Umbilical cord (tissue), 2 donors: ENCODE measurements around the gene SLC25A12. TPM values are rescaled to one million over a fixed set of nuclear protein-coding genes. Genes with fewer than 3 reads are reported as not detected.
"Not testable (repeated sequence)": the region's sequence is repeated elsewhere in the genome, so short reads cannot be mapped to it uniquely, and the experiment has no call there.

Source experiments
- DNase-seq: peaks from one replicate; pipeline ENCODE4 v3.0.0-alpha.2; 2015; ENCODE audit warnings: low spot score
- total RNA-seq: library from RNA; depleted of rRNA; stranded (reverse); fragments of >200 nt; gene quantifications from one replicate; pipeline ENCODE4 v1.2.3, GENCODE V29; 2014; ENCODE audit warnings: low replicate concordance; ENCODE audit not compliant: insufficient read depth

SLC25A12 gene, protein sequence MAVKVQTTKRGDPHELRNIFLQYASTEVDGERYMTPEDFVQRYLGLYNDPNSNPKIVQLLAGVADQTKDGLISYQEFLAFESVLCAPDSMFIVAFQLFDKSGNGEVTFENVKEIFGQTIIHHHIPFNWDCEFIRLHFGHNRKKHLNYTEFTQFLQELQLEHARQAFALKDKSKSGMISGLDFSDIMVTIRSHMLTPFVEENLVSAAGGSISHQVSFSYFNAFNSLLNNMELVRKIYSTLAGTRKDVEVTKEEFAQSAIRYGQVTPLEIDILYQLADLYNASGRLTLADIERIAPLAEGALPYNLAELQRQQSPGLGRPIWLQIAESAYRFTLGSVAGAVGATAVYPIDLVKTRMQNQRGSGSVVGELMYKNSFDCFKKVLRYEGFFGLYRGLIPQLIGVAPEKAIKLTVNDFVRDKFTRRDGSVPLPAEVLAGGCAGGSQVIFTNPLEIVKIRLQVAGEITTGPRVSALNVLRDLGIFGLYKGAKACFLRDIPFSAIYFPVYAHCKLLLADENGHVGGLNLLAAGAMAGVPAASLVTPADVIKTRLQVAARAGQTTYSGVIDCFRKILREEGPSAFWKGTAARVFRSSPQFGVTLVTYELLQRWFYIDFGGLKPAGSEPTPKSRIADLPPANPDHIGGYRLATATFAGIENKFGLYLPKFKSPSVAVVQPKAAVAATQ
- total RNA-seq = 32.0 TPM

DNA sequence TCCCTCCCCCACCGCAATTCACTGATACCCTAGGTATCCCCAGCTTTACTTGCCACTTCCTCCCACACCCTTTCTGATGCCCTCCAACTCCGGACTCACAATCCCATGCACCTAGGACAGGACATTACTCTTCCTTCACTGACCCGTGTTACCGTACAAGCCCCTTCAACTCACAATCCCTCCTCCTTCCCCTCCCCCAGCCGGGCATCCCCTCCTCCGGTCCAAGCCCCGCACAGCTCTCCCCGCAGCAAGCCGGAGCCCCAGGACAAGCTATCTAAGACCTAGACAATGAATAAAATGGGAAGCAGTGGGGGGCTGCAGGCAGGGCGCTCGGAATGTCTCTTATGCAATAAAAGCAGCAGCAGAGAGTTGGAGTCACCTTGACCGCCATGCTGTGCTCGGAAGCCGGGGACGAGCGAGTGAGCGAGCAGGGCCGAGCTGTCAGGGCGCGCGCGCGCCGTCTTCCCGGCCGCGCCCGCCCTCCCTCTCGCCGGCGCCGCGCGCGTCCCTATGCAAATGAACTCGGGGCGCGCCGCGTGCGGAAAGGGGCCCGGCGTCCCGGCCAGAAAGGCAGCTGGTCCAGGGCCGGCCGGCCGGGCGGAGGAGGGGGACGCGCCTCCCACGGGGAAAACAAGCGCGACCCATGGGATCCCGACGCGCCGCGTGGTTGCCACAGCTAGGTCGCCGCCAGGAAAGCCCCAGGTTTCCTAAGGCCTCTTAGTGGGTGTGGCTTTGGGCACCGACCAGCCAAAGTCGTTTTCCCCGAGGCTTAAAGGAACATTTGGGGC, at the start of gene SLC25A12:
Gene SLC25A12 (minus strand): TSS at position 421 of the 788 bp plus-strand sequence. CDS start 30 bp downstream, at position 391.
- DNase-seq = peak; percentile 91

DNA sequence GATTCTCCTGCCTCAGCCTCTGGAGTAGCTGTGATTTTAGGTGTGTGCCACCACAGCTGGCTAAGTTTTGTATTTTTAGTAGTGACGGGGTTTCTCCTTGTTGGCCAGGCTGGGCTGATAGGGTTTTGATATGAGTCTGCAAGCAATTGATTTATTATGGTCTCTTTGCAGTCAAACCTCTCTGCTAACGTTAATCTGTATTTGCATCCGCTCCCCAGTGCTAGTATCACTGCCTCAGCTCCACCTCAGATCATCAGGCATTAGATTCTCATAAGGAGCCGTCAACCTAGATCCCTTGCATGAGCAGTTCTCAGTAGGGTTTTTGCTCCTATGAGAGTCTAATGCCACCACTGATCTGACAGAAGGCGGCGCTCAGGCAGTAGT, 47.3 kb upstream of the SLC25A12 start:
- no peak for DNase-seq

DNA sequence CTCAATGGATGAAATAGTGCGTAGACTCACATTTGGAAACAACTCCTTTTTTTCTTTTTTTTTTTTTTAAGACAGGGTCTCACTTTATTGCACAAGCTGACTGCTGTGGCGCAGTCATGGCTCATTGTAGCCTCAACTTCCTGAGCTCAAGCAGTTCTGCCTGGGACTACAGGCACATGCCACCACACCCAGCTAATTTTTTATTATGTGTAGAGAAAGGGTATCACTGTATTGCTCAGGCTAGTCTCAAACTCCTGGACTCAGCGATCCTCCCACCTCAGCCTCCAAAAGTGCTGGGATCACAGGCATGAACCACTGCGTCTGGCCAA, 45.7 kb upstream of the SLC25A12 start:
- no peak for DNase-seq

DNA sequence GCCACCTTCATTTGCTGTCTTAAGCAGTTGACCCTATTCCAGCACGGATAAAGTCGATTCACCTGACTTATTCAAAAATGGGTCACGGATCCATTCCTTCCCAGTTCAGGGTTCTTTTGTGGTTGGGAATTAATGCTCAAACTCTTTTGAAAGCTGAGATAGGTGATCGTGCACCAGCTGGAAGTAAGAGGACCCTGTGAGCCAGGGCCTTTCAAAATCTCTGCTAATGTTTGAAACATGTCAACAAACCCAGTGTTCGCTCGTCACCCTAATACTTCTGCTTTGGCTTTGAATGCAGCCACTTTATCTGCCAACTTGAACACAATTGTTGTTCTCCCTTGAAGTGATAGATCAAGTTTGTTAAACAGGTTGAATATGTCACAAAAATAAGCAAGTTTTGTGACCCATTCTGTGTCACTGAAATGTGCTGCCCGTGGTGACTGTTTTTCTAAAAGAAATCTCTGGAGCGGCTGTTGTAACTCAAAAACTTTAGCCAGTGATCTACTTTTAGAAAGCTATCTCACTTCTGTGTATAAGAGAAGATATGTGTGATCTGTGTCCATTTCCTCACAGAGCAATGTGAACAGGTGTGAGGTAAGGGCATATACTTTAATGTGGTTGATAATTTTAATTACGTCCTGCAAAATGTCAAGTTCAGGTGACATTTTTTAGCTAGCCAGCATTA, 45.2 kb upstream of the SLC25A12 start:
- DNase-seq = no peak

DNA sequence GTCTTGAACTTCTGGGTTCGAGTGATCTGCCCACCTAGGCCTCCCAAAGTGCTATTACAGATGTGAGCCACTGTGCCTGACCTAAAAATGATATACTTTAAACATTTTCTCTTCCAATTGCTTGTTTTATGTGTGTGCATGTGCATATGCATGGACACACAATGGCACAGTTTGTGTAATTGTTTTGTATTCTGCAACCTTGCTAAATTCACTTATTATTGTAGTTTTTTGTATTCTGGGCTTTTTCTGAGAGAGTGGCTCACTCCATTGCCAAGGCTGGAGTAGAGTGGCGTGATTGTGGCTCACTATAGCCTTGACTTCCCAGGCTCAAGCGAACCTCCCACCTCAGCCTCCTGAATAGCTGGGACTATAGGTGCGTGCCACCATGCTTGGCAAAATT, 36.3 kb upstream of the SLC25A12 start:
- DNase-seq = no peak

DNA sequence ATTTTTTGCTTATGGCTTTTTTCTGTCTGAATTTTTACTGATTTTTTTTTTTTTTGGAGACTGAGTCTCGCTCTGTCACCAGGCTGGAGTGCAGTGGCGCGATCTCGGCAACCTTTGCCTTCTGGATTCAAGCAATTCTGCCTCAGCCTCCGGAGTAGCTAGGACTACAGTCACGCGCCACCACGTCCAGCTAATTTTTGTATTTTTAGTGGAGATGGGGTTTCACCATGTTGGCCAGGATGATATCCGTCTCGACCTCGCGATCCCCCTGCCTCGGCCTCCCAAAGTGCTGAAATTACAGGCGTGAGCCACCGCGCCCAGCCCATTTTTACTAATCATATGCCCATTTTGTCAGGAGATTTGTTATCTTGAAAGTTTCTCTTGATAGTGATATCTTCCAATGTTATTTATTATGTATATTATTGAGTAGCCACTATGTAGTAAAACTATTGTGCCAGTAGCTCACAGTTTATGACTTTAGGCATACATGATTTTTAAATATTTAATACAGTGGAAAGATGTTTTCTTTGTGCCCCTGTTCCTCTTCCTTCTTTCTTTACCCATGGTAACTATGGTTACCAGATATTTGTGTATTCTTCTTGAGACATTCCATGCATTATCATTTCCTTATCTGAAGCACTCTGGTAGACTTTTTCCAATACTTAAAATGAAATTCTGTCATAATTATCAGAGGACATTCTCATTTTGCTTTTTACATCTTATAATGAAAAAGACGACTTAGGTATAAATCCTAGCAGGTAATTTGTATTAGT, 30.3 kb upstream of the SLC25A12 start:
- no peak for DNase-seq

DNA sequence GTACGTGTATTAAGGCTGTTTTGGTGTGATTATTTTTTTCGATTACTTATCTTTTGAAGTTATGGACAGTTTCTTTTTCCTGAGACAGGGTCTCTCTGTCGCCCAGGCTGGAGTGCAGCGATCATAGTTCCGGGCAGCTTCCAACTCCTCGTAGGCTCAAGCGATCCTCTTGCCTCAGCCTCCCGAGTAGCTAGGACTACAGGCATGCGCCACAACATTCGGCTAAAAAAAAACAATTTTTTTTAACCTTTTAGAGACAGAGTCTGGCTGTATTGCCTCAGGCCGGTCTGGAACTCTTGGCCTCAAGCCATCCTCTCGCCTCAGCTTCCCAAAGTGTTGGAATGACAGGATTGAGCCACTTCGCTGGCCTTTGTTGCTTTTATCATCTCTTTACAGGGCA, 29.2 kb upstream of the SLC25A12 start:
- peak; percentile 27 for DNase-seq

DNA sequence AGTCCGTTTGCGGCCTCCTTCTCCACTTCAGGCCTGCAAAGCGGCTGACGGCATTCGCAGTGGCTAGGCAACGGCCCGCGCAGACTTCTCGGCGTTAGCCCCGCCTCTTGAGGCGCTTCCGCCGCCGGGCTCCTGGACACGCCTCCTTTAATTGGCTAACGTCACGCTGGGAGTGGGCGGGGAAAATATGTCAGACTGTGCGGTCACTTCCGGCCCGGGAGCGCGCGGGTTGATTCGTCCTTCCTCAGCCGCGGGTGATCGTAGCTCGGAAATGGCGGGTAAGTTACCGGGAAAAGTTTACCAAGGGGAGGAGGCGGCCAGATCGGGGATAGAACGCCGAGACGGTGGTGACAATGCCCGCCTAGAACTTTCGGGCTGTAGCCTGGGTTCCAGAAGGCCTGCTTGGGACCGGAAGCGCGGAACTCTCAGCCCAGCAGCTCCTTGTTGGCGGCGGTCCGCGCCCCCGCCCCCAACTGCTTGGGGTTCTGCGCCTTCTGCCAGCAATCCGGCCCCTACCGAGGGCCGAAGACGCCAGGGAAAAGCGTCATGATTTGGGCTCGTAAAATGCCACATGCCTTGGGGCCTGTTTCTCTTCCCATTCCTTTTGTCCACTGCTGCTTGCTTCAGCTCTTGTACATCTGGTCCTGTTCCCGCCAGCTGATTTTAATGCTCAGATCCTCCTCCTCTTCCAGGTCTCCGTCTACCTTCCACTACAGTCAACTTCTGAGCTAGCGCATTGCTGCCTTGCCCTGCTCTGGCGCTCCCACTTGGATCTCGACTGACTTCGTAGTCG, 28.4 kb upstream of the SLC25A12 start, which contains the start of gene HAT1:
Gene HAT1 (plus strand): TSS at position 232 of the 793 bp plus-strand sequence. CDS start 40 bp downstream, at position 272.
- peak; percentile 99 for DNase-seq

DNA sequence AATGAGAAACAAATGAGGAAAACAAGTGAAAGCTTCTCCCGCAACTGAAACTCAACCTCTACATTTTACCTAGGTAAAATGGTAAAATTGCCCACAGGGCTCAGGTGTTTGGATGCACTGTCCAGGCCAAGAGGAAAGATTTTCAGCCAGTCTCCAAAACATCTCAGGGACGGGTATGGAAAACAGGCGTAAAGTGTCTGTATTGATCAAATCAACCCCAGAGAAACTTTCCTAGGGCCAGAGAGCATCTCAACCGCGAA, 27.9 kb upstream of the SLC25A12 start:
- no peak for DNase-seq

DNA sequence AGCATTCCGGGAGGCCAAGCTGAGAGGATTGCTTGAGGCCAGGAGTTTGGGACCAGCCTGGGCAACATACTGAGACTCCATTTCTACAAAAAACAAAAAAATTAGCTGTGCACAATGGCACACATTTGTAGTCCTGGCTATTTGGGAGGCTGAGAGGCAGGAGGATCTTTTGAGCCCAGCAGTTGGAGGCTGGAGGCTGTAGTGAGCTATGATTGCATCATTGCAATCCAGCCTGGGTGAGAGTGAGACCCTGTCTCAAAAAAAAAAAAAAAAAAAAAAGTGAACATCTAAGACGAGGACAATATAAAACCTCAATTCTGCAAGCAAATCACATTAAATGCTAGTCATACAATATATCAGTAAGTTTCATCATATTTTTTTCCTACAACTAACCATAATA, 25.4 kb upstream of the SLC25A12 start:
- DNase-seq = no peak

DNA sequence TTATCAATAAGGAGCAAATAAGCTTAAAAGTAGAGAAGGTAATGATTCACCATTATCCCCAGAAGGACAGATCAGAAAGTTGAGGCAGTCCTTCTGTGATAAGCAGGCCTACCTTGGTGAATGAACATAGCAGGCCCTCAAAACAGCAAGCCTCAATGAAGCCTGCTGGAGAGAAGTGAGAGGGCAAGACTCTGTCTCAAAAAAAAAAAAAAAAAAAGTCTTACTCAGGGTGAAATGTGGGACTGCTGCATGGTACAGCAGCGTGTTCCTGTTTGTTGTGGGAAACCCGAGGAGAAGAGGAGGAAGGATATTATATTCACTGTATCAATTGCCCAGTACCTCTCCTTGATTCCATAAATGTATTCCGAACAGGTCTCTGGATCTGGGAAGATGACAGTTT, 19.5 kb upstream of the SLC25A12 start:
- no peak for DNase-seq

DNA sequence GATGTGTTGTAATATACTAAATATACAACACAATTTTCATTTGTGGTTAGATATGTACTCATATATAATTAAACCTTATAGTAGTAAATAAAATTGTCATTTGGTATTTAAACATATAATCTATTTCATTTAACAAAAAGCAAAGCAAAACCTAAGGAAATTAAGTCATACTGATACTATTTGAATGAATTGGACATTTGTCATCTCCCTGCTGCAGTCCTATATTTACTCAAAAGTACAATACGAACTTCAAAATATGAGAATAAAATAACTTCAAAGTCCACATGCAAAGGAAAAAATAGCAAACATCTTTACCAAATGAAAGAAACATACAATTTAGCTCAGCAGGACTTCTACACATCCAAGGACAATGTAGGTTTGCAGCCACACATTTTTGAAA, 16.4 kb upstream of the SLC25A12 start:
- no peak for DNase-seq

DNA sequence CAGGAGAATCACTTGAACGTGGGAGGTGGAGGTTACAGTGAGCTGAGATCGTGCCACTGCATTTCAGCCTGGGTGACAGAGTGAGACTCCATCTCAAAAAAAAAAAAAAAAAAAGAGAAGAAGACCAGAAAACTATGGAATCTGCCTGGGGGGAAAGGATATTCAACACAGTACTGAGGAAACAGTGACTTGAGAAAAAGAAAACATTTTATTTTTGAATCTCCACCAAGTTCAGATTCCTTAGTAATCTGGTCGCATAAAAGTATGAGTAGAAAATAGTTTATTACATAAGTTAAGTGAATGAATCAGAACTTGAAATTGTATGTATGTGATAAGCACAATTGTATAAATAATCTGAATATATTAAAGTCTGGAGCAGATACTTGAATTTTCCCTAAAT, 15.2 kb upstream of the SLC25A12 start:
- DNase-seq = peak; percentile 65

DNA sequence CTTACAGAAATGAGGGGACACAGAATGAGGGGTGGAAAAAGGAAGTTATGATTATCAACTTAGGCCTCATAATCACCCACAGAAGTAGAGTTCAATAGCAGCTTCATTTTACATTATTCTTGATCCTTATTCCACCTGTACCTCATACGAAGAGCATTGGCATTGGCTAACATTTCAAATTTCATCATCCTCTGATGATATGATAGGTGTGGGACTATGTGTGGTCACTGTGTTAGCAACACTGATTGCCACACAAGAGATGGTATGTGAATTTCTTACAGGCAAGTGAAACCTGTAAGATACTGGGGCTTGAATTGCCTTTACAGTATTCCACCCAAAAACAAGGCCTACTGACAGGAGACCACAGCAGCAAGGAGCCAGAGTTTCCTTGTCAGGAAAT, 14.2 kb upstream of the SLC25A12 start:
- DNase-seq = no peak

DNA sequence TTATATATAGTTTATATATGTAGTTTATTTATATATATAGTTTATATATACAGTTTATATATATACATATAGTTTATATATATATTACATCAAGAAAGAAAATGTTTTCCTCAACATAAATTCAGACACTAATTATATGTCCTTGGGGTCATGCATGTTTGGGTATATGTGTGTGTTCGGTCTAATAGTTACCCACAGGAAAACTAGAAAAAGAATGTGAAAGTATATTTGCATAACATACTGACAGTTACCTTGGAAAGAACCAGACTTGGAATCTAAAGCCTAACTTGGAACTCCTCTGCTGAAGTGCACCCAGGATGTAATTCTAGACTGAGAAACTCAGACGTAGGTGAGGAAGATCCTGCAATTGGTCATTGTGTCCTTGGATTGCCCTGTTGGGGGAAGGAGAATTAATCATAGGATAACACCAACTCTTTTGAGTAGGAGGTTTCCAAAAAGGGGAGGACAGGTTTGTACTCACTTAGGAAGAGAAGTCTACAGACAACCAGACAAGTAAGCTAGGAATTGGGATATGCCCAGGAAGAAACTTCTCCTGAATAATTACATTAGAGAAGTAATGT, 8.9 kb upstream of the SLC25A12 start:
- no peak for DNase-seq

DNA sequence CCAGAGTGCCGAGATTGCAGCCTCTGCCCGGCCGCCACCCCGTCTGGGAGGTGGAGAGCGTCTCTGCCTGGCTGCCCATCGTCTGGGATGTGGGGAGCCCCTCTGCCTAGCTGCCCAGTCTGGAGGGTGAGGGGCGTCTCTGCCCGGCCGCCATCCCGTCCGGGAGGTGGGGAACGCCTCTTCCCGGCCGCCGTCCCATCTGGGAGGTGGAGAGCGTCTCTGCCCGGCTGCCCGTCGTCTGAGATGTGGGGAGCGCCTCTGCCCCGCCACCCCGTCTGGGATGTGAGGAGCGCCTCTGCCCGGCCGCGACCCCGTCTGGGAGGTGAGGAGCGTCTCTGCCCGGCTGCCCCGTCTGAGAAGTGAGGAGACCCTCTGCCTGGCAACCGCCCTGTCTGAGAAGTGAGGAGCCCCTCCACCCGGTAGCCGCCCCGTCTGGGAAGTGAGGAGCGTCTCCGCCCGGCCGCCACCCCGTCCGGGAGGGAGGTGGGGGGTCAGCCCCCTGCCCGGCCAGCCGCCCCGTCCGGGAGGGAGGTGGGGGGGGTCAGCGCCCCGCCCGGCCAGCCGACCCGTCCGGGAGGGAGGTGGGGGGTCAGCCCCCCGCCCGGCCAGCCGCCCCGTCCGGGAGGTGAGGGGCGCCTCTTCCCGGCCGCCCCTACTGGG, 5.7 kb upstream of the SLC25A12 start:
- not testable (repeated sequence) for DNase-seq

DNA sequence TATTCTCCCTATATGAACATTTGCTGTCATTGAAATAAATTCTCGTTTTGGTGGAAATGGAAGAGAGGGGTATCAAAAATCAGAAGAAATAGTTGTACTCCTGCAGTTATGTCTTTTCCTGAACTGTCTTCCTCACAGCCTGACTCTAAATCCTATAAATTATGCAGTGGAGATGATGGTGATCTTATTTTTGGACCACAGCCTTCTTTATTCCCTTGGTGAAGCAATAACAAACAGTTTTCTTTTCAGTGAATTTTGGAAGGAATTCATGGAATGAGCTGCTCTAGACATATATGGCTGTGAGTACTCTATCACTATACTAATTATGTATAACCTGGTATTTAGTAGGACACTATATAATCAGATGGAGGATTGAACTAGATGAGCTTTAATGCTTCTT, 1.7 kb upstream of the SLC25A12 start:
- peak; percentile 44 for DNase-seq

DNA sequence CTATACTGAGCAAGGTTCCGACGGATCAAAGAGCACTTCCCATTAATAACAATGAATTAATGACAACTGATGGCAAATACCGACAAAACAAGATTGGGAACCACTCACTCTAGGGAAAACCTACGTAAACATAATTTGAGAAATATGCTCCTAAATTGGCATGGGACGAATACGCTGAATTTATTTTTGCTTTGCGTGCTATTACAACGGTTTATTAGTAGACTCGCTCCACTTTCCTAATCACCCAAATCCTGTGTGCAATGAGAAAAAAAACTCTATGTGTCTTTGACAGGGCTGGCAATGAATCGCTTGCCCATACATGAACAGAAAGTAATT, 536 bp upstream of the SLC25A12 start:
- no peak for DNase-seq

DNA sequence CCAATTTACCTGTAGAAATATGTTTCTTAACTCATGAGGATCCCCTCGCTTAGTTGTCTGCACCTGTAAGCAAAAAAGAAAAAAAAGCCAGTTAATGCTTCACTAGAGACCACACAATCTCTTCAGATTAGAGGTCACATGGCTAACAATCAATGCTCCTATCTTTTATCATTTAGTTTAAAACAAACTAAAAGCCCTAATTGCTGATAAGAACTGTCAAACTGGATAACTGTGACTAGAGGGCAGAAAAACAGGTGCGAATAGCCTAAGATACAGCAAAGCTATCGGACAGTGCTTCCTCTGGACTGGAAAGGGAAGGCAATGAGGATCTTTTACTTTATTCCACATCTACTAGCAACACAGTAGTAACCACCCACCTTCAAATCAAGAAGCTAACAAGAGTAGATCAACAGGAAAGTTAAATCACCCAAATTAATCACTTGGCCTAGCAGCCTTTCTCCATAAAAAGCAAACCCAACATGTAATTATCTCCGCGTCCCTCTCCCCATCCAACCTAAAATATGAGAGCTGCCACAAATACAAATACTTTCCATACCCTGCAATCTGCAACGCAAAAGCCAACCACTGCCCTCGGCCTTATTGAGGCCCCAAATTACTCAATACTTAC, 734 bp downstream of the SLC25A12 start:
- DNase-seq = no peak
